ENCODE results near the gene PNLIPRP1.

Gene PNLIPRP1

GRCh38 chr10:116590590-116591444 lies at the start of gene PNLIPRP1:
Gene PNLIPRP1, plus strand, starts transcription at chr10:116590959. Its CDS starts 171 bp downstream, at chr10:116591130.
- DNase-seq (ENCODE audit: low spot score) = no peak

- DNase-seq (ENCODE audit: low spot score) = no peak
Observed at GRCh38 chr10:116542007-116542677, 48.6 kb upstream of the PNLIPRP1 start.

GRCh38 chr10:116545122-116545521 lies 45.6 kb upstream of the PNLIPRP1 start:
- no peak for DNase-seq (ENCODE audit: low spot score)

- DNase-seq (ENCODE audit: low spot score) = no peak
Observed at GRCh38 chr10:116545756-116546155, 45.0 kb upstream of the PNLIPRP1 start, which contains the start of gene PNLIP. Gene PNLIP, plus strand, starts transcription at chr10:116545931. Its CDS starts 162 bp downstream, at chr10:116546093.

- no peak for DNase-seq (ENCODE audit: low spot score)
Observed at GRCh38 chr10:116548301-116548700, 42.5 kb upstream of the PNLIPRP1 start.

- no peak for DNase-seq (ENCODE audit: low spot score)
Observed at GRCh38 chr10:116553378-116553980, 37.3 kb upstream of the PNLIPRP1 start.

GRCh38 chr10:116554628-116555027 lies 36.1 kb upstream of the PNLIPRP1 start:
- DNase-seq (ENCODE audit: low spot score) = no peak

GRCh38 chr10:116555880-116556279 lies 34.9 kb upstream of the PNLIPRP1 start:
- DNase-seq (ENCODE audit: low spot score) = no peak

- DNase-seq (ENCODE audit: low spot score) = no peak
Observed at GRCh38 chr10:116557305-116557880, 33.4 kb upstream of the PNLIPRP1 start.

- no peak for DNase-seq (ENCODE audit: low spot score)
Observed at GRCh38 chr10:116565534-116565933, 25.2 kb upstream of the PNLIPRP1 start.

GRCh38 chr10:116566932-116567331 lies 23.8 kb upstream of the PNLIPRP1 start:
- no peak for DNase-seq (ENCODE audit: low spot score)

- DNase-seq (ENCODE audit: low spot score) = no peak
Observed at GRCh38 chr10:116567335-116567734, 23.4 kb upstream of the PNLIPRP1 start.

GRCh38 chr10:116574797-116575196 lies 16.0 kb upstream of the PNLIPRP1 start:
- DNase-seq (ENCODE audit: low spot score) = no peak

- no peak for DNase-seq (ENCODE audit: low spot score)
Observed at GRCh38 chr10:116587878-116588591, 2.7 kb upstream of the PNLIPRP1 start.

GRCh38 chr10:116588995-116589394 lies 1.8 kb upstream of the PNLIPRP1 start:
- DNase-seq (ENCODE audit: low spot score) = no peak

- DNase-seq (ENCODE audit: low spot score) = no peak
Observed at GRCh38 chr10:116589926-116590325, 833 bp upstream of the PNLIPRP1 start.

GRCh38 chr10:116593139-116593740 lies 2.5 kb downstream of the PNLIPRP1 start:
- DNase-seq (ENCODE audit: low spot score) = no peak

- no peak for DNase-seq (ENCODE audit: low spot score)
Observed at GRCh38 chr10:116594525-116595035, 3.8 kb downstream of the PNLIPRP1 start.

GRCh38 chr10:116596062-116596461 lies 5.3 kb downstream of the PNLIPRP1 start:
- no peak for DNase-seq (ENCODE audit: low spot score)

- no peak for DNase-seq (ENCODE audit: low spot score)
Observed at GRCh38 chr10:116597543-116597942, 6.8 kb downstream of the PNLIPRP1 start.

- DNase-seq (ENCODE audit: low spot score) = no peak
Observed at GRCh38 chr10:116598329-116598728, 7.6 kb downstream of the PNLIPRP1 start.

Measured in CD4-positive, alpha-beta T cell treated with Interleukin-15 for 4 hours (primary cell).